Keratinocyte (primary cell): ENCODE results near the gene ZNF358.

Source experiments
- EZH2 ChIP-seq: IDR thresholded peaks from one replicate; pipeline ENCODE4 v1.6.1; 2012; ENCODE audit warnings: inconsistent platforms, mild to moderate bottlenecking, low read length, moderate library complexity
- TF ChIP-seq, protein P1 (sequence below), 3 experiments: IDR thresholded peaks in 1 of 3; conservative IDR thresholded peaks in 1 of 3; optimal IDR thresholded peaks in 1 of 3; 2 replicates in 2 of 3; 3 replicates in 1 of 3; pipeline versions ENCODE3 to v1.5.1; 2011; ENCODE audit warnings: low read length in 3 of 3, mild to moderate bottlenecking in 3 of 3, moderate library complexity in 2 of 3, control low read depth in 1 of 3, inconsistent platforms in 1 of 3; ENCODE audit not compliant: insufficient read depth in 2 of 3; ENCODE audit errors: extremely low read depth in 1 of 3

DNA sequence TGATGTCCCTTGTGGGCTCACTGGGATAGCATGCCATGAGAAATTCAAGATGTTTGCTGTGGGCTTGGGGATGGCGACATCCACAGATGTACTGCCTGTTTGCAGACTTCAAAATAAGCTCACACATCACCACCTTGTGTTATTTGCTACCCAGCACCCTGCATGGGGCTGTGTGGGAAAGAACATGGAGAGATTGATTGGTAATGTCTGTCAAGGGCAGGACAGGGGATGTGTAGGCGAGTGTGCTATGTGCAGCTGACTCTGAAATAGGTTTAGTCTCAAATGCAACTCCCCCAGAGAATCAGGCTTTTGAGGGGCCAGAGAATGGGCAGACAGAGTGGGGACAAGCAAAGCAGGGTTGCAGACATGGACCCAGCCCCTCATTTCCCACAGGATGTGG lies 44.4 kb downstream of the ZNF358 start:
- TF ChIP-seq, protein P1, sequence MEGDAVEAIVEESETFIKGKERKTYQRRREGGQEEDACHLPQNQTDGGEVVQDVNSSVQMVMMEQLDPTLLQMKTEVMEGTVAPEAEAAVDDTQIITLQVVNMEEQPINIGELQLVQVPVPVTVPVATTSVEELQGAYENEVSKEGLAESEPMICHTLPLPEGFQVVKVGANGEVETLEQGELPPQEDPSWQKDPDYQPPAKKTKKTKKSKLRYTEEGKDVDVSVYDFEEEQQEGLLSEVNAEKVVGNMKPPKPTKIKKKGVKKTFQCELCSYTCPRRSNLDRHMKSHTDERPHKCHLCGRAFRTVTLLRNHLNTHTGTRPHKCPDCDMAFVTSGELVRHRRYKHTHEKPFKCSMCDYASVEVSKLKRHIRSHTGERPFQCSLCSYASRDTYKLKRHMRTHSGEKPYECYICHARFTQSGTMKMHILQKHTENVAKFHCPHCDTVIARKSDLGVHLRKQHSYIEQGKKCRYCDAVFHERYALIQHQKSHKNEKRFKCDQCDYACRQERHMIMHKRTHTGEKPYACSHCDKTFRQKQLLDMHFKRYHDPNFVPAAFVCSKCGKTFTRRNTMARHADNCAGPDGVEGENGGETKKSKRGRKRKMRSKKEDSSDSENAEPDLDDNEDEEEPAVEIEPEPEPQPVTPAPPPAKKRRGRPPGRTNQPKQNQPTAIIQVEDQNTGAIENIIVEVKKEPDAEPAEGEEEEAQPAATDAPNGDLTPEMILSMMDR (optimal IDR thresholded peaks at IDR 0.05 in 1 of 3, IDR thresholded peaks at IDR 0.05 in 1 of 3, conservative IDR thresholded peaks at IDR 0.05 in 1 of 3; ENCODE audit: extremely low read depth in 1 of 3, insufficient read depth in 2 of 3, low read length in 3 of 3), result no peak
- no peak for TF ChIP-seq EZH2
